GM12865 (cell line): ENCODE measurements around the gene PGBD5.

Experiments used
- DNase-seq: peaks from one replicate; pipeline ENCODE4 v3.0.0; 2010; ENCODE audit warnings: low read depth
- H3K4me3 ChIP-seq: 2 replicates; pipeline ENCODE4 v1.5.1; 2011; ENCODE audit warnings: mild to moderate bottlenecking, low read depth, low read length, control low read depth
- CTCF ChIP-seq: IDR thresholded peaks from 2 replicates; pipeline ENCODE4 v1.5.1; 2011; ENCODE audit warnings: low read length, control low read depth, low read depth, inconsistent platforms; ENCODE audit not compliant: insufficient read depth; ENCODE audit errors: missing control alignments

PGBD5 gene

GRCh38 chr1:230307213-230307612 lies 118.9 kb downstream of the PGBD5 start:
- no peak overlapping the region for H3K4me3 ChIP-seq
- no peak for TF ChIP-seq CTCF
- peak; percentile 18 for DNase-seq

- peak; percentile 42 for TF ChIP-seq CTCF
- peak; percentile 80 for DNase-seq
- H3K4me3 ChIP-seq = no peak overlapping the region
Observed at GRCh38 chr1:230306169-230306568, 120.0 kb downstream of the PGBD5 start.

- no peak overlapping the region for H3K4me3 ChIP-seq
- TF ChIP-seq CTCF = no peak
- no peak for DNase-seq
Observed at GRCh38 chr1:230303822-230304221, 122.3 kb downstream of the PGBD5 start.

- DNase-seq = no peak
- no peak overlapping the region for H3K4me3 ChIP-seq
- no peak for TF ChIP-seq CTCF
Observed at GRCh38 chr1:230303069-230303468, 123.1 kb downstream of the PGBD5 start.

- DNase-seq = no peak
- TF ChIP-seq CTCF = no peak
- no peak overlapping the region for H3K4me3 ChIP-seq
Observed at GRCh38 chr1:230301822-230302221, 124.3 kb downstream of the PGBD5 start.

GRCh38 chr1:230301322-230301721 lies 124.8 kb downstream of the PGBD5 start:
- no peak overlapping the region for H3K4me3 ChIP-seq
- no peak for TF ChIP-seq CTCF
- no peak for DNase-seq

GRCh38 chr1:230300322-230301301 lies 125.5 kb downstream of the PGBD5 start:
- no peak for DNase-seq
- no peak for TF ChIP-seq CTCF
- no peak overlapping the region for H3K4me3 ChIP-seq
